ENCODE results near the gene MCTP1.

DNA sequence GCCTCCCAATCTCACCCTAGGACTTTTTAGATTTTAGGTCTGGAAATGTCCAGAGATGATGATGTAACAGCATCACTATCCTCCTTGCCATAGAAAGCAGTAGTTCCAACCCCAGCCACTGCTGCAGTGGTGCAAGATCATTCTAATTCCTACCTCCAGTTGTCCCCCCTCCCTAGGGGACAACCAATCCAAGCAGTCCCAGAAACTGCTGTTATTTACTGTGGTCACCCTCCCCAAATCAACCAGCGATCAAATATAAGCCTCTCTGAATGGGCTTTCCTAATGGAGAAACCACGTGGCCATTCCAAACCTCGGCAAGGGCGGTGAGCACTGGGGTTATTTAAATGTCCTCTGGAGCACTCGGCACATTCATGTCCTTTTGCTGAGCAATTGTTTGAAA, 506.6 kb downstream of the MCTP1 start:
- TF ChIP-seq EZH2 (IDR thresholded peaks at IDR 0.05) (no peak), EZH2phosphoT487 (IDR thresholded peaks at IDR 0.05) (no peak)
- TF ChIP-seq, protein P1, sequence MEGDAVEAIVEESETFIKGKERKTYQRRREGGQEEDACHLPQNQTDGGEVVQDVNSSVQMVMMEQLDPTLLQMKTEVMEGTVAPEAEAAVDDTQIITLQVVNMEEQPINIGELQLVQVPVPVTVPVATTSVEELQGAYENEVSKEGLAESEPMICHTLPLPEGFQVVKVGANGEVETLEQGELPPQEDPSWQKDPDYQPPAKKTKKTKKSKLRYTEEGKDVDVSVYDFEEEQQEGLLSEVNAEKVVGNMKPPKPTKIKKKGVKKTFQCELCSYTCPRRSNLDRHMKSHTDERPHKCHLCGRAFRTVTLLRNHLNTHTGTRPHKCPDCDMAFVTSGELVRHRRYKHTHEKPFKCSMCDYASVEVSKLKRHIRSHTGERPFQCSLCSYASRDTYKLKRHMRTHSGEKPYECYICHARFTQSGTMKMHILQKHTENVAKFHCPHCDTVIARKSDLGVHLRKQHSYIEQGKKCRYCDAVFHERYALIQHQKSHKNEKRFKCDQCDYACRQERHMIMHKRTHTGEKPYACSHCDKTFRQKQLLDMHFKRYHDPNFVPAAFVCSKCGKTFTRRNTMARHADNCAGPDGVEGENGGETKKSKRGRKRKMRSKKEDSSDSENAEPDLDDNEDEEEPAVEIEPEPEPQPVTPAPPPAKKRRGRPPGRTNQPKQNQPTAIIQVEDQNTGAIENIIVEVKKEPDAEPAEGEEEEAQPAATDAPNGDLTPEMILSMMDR (IDR thresholded peaks at IDR 0.05), result no peak

Measured in neural progenitor cell (in vitro differentiated cells).